ENCODE results near the gene OR52M1.

The OR52M1 gene

GRCh38 chr11:4576880-4577279 is 31.9 kb downstream of the OR52M1 start:
- DNase-seq: no peak

DNA sequence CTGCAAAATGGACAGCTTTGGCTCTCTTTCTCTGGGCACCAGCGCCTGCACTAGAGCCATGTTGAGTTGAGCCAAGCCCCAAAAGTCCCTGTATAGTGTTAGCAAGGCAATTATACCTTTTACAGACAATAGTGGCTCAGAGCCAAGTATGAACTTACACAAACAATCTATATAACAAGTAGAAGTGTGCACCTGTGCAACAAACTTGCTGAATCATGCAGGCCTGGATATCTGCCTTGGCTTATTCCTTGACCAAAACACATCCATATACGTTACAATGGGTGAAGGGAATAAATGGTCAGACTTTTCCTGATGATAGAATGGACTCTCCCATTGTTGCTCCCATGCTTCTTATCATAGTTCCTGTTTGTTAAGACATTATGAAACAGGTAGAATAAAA is 32.8 kb downstream of the OR52M1 start:
- DNase-seq: no peak

DNA sequence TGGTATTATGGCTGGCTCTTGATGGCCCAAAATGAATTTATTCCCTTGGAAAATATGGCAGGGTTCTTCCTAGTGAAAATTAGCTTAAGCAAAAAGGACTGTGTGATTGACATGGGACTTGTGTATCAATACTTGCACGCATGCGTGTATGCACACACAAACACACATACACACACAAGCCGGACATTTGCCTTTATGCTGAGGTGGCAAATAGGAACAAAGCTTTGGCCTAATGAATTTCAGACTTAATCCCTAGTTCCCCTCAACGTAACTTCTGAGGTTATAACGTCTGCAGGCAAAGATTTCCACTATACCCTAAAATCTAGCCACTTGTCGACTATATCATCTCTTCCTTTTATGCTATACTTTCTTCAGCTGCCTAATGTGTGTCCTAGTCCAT is 33.6 kb downstream of the OR52M1 start:
- DNase-seq: no peak

DNA sequence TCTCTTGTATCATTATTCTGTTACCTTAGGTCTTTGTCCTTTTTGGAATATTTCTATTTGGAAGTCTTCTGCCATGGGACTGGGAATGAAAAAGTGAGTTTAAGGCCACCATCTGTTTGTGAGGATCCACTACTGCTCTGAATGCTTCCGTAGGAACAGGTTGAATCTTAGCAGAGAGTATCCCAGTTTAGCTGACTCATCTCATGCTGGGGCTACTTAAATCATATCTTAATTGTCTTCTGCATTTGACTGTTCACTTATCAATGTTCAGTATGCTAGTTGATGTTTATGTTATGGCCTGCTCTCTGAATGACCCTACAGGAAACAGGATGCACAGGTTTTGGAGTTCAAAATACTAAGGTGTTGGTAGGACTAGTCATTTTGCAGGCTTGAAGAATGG is 35.1 kb downstream of the OR52M1 start:
- DNase-seq: no peak

DNA sequence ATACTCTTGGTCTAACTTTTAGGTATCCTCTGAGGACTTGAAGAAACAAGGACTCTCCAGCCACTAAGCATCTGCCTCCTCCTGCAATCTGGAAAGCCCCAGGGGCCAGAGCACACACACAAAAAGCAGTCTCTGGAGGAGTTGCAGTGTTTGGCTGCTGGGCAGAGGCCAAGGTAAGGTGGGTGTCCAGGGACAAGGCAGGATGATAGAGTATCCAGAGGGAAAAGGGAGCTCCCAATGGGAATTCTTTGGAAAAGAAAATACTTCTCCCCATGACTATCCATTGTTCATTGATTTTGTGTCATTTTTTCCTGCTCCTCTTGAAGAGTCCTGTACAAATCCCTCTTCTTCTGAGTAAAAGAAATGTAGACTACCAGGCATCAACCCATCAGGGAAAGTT is 36.5 kb downstream of the OR52M1 start, which contains the start of gene OR52I2:
Gene OR52I2 (plus strand): TSS at position 301 of the 400 bp plus-strand sequence.
- DNase-seq: no peak

DNA sequence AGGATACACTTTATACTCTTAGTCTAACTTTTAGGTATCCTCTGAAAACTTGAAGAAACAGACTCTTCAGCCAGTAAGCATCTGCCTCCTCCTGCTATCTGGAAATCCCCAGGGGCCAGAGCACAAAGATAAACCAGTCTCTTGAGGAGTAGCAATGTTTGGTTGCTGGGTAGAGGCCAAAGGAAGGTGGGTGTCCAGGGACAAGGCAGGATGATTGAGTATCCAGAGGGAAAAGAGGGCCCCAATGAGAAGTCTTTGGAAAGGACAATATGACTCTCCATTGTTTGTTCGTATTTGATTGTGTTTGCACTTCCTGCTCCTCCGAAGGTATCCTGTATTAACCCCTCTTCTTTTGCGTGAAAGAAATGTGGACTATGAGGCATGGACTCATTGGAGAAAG is 44.0 kb downstream of the OR52M1 start:
- no peak for DNase-seq

- no peak for DNase-seq
Observed at GRCh38 chr11:4593739-4594138, 48.7 kb downstream of the OR52M1 start, which contains the start of gene OR52I1. TSS of gene OR52I1 (plus strand) at chr11:4594039. CDS start at chr11:4594039, 0 bp downstream.

Measured in NCI-H187 treated with DMSO at 0.1 percent for 48 hours (cell line).